ENCODE data around the gene ODF2. TPM values are rescaled to one million over a fixed set of nuclear protein-coding genes. Genes with fewer than 3 reads are reported as not detected.

ODF2 gene
- total RNA-seq, 1 donor from 2014 or later, result 17.6 TPM

GRCh38 chr9:128448746-128449145, 7.1 kb upstream of the ODF2 start:
- no peak for TF ChIP-seq CTCF (IDR thresholded peaks at IDR 0.05; ENCODE audit: insufficient read depth, low read length, severe bottlenecking)
- FAIRE-seq (no peak), DNase-seq (ENCODE audit: low read depth) (no peak)
- H3K27me3 ChIP-seq (ENCODE audit: control insufficient read depth, insufficient read depth, low read length), result no peaks in the 10 kb centered on the region
- no peak overlapping the region for H3K4me3 ChIP-seq (ENCODE audit: low read depth, low read length)
- no peaks in the 10 kb centered on the region for H3K36me3 ChIP-seq (ENCODE audit: control insufficient read depth, insufficient read depth, low read length)

- H3K36me3 ChIP-seq (ENCODE audit: control insufficient read depth, insufficient read depth, low read length), result no peaks in the 10 kb centered on the region
- FAIRE-seq, result no peak
- DNase-seq (ENCODE audit: low read depth), result no peak
- TF ChIP-seq CTCF (IDR thresholded peaks at IDR 0.05; ENCODE audit: insufficient read depth, low read length, severe bottlenecking), result no peak
- H3K27me3 ChIP-seq (ENCODE audit: control insufficient read depth, insufficient read depth, low read length), result no peaks in the 10 kb centered on the region
- no peak overlapping the region for H3K4me3 ChIP-seq (ENCODE audit: low read depth, low read length)
Observed at GRCh38 chr9:128454991-128455390, 815 bp upstream of the ODF2 start.

- Histone ChIP-seq H3K27me3 (ENCODE audit: control insufficient read depth, insufficient read depth, low read length) (no peaks in the 10 kb centered on the region), H3K4me3 (ENCODE audit: low read depth, low read length) (peak overlapping the region; percentile 83), H3K36me3 (ENCODE audit: control insufficient read depth, insufficient read depth, low read length) (peaks cover 7% of the 10 kb centered on the region)
- FAIRE-seq (no peak), DNase-seq (ENCODE audit: low read depth) (peak; percentile 55)
- TF ChIP-seq CTCF (IDR thresholded peaks at IDR 0.05; ENCODE audit: insufficient read depth, low read length, severe bottlenecking), result no peak
Observed at GRCh38 chr9:128456613-128457061, 831 bp downstream of the ODF2 start.

GRCh38 chr9:128457207-128457606, 1.4 kb downstream of the ODF2 start:
- no peaks in the 10 kb centered on the region for H3K27me3 ChIP-seq (ENCODE audit: control insufficient read depth, insufficient read depth, low read length)
- TF ChIP-seq CTCF (IDR thresholded peaks at IDR 0.05; ENCODE audit: insufficient read depth, low read length, severe bottlenecking), result no peak
- peaks cover 7% of the 10 kb centered on the region for H3K36me3 ChIP-seq (ENCODE audit: control insufficient read depth, insufficient read depth, low read length)
- no peak for DNase-seq (ENCODE audit: low read depth)
- FAIRE-seq, result no peak
- peak overlapping the region; percentile 83 for H3K4me3 ChIP-seq (ENCODE audit: low read depth, low read length)

GRCh38 chr9:128459011-128459410, 3.2 kb downstream of the ODF2 start:
- Histone ChIP-seq H3K4me3 (ENCODE audit: low read depth, low read length) (no peak overlapping the region), H3K27me3 (ENCODE audit: control insufficient read depth, insufficient read depth, low read length) (no peaks in the 10 kb centered on the region), H3K36me3 (ENCODE audit: control insufficient read depth, insufficient read depth, low read length) (peaks cover 7% of the 10 kb centered on the region)
- TF ChIP-seq CTCF (IDR thresholded peaks at IDR 0.05; ENCODE audit: insufficient read depth, low read length, severe bottlenecking), result no peak
- DNase-seq (ENCODE audit: low read depth), result no peak
- no peak for FAIRE-seq

GRCh38 chr9:128469070-128469469, 13.3 kb downstream of the ODF2 start:
- FAIRE-seq (peak; percentile 70), DNase-seq (ENCODE audit: low read depth) (no peak)

More at GRCh38 chr9:128469070-128469469, 13.3 kb downstream of the ODF2 start:
- no peak for TF ChIP-seq CTCF (IDR thresholded peaks at IDR 0.05; ENCODE audit: insufficient read depth, low read length, severe bottlenecking)
- Histone ChIP-seq H3K4me3 (ENCODE audit: low read depth, low read length) (no peak overlapping the region), H3K36me3 (ENCODE audit: control insufficient read depth, insufficient read depth, low read length) (peaks cover 5% of the 10 kb centered on the region), H3K27me3 (ENCODE audit: control insufficient read depth, insufficient read depth, low read length) (no peaks in the 10 kb centered on the region)
